Gastrocnemius medialis (tissue), 4 donors: ENCODE results near the gene ANXA2. TPM values are rescaled to one million over a fixed set of nuclear protein-coding genes. Genes with fewer than 3 reads are reported as not detected.

ENCODE experiments used
- ATAC-seq, 2 donors: fragments of 150-250 bp; one replicate each; pipeline ENCODE4 v1.9.1; 2016
- DNase-seq, 2 donors: peaks; one replicate each; pipeline ENCODE4 v3.0.0-alpha.2; 2019
- H3K27ac ChIP-seq, 4 donors: fragments of 200-600 bp; sonication (generic); 1 replicate in 1 of 4; 2 replicates in 3 of 4; pipeline ENCODE4 v1.5.1; 2016 to 2018; ENCODE audit warnings: mild to moderate bottlenecking in 2 of 4, moderate library complexity in 1 of 4
- H3K27me3 ChIP-seq, 3 donors: fragments of 200-600 bp; sonication (generic) in 2 of 3; 1 replicate in 1 of 3; 2 replicates in 2 of 3; pipeline versions ENCODE4 v1.5.1 to v1.6.0; 2016 to 2019; ENCODE audit warnings: mild to moderate bottlenecking in 1 of 3, moderate library complexity in 1 of 3
- H3K36me3 ChIP-seq, 2 donors: fragments of 200-600 bp; sonication (generic) in 1 of 2; one replicate each; pipeline ENCODE4 v1.5.1; 2017 to 2018
- H3K4me1 ChIP-seq, 2 donors: fragments of 200-600 bp; sonication (generic) in 1 of 2; one replicate each; pipeline ENCODE4 v1.5.1; 2016 to 2017; ENCODE audit warnings: mild to moderate bottlenecking in 2 of 2
- H3K4me3 ChIP-seq, 4 donors: fragments of 200-600 bp; sonication (generic) in 3 of 4; 1 replicate in 1 of 4; 2 replicates in 3 of 4; pipeline ENCODE4 v1.5.1; 2016 to 2019; ENCODE audit warnings: mild to moderate bottlenecking in 2 of 4
- H3K9me3 ChIP-seq, 3 donors: fragments of 200-600 bp; sonication (generic) in 2 of 3; 1 replicate in 1 of 3; 2 replicates in 2 of 3; pipeline ENCODE4 v1.5.1; 2016 to 2019
- CTCF ChIP-seq, 5 experiments: fragments of 450-650 bp in 3 of 5; fragments of 200-600 bp in 2 of 5; sonication (generic) in 2 of 5; IDR thresholded peaks in 4 of 5; conservative IDR thresholded peaks in 1 of 5; 1 replicate in 4 of 5; 2 replicates in 1 of 5; pipeline ENCODE4 v1.5.1; 2016 to 2019; ENCODE audit warnings: antibody characterized with exemption in 5 of 5, mild to moderate bottlenecking in 3 of 5, moderate library complexity in 3 of 5
- POLR2A ChIP-seq, 2 donors: fragments of 450-650 bp; IDR thresholded peaks; one replicate each; pipeline ENCODE4 v1.6.1; 2017; ENCODE audit warnings: antibody characterized with exemption in 2 of 2, mild to moderate bottlenecking in 2 of 2, moderate library complexity in 2 of 2
- in situ Hi-C, 4 donors: fragments of 200-750 bp; cut with MboI; loops; one replicate each; pipeline versions ENCODE4 v1.15.0 to v1.8.0; 2017; ENCODE audit warnings: low sequenced_read_pairs in 4 of 4
- intact Hi-C: fragments of 100-400 bp; cut with DNase I; formaldehyde crosslinking; loops from one replicate; pipeline ENCODE4 v1.15.1; 2023; ENCODE audit warnings: low total_unique reads
- total RNA-seq, 4 donors: library from RNA; depleted of rRNA; stranded (reverse); fragments of >200 nt; gene quantifications; one replicate each; pipeline versions ENCODE4 v1.1.0 to v1.2.3, GENCODE V29; 2016

Gene ANXA2
- total RNA-seq, 4 donors from 2014 or later = 266 to 386 (median 323) TPM

- Histone ChIP-seq H3K27ac (peak overlapping the region; percentile 82 to 89 (median 88)), H3K4me3 (no peak overlapping the region), H3K9me3 (no peaks in the 10 kb centered on the region), H3K4me1 (peaks cover 61 to 96% of the 10 kb centered on the region in 2 donors), H3K36me3 (peaks cover 0 to 67% of the 10 kb centered on the region in 2 donors), H3K27me3 (no peaks in the 10 kb centered on the region)
- no peak for TF ChIP-seq POLR2A (IDR thresholded peaks at IDR 0.05)
- TF ChIP-seq CTCF (IDR thresholded peaks at IDR 0.05 in 4 of 5, conservative IDR thresholded peaks at IDR 0.05 in 1 of 5) = no peak
- peak; percentile 87 to 90 for ATAC-seq
- no peak for DNase-seq
- intact Hi-C loops (no loop called here), in situ Hi-C loops (no loop called here)
These were observed 18.1 kb downstream of the ANXA2 start for GRCh38 chr15:60379525-60380274.

- no peaks in the 10 kb centered on the region for H3K27me3 ChIP-seq
- no peak for ATAC-seq
- H3K27ac ChIP-seq = peak overlapping the region; percentile 82 to 89 (median 88)
- no peak for DNase-seq
- peaks cover 61 to 96% of the 10 kb centered on the region in 2 donors for H3K4me1 ChIP-seq
- in situ Hi-C loops = no loop called here
- intact Hi-C loops = no loop called here
- H3K4me3 ChIP-seq = no peak overlapping the region
- TF ChIP-seq CTCF (IDR thresholded peaks at IDR 0.05 in 4 of 5, conservative IDR thresholded peaks at IDR 0.05 in 1 of 5) = no peak
- no peak for TF ChIP-seq POLR2A (IDR thresholded peaks at IDR 0.05)
- H3K9me3 ChIP-seq = no peaks in the 10 kb centered on the region
- peaks cover 0 to 62% of the 10 kb centered on the region in 2 donors for H3K36me3 ChIP-seq
These were observed 18.6 kb downstream of the ANXA2 start for GRCh38 chr15:60379185-60379524.

GRCh38 chr15:60376677-60377095 is 21.1 kb downstream of the ANXA2 start:
- Histone ChIP-seq H3K9me3 (no peaks in the 10 kb centered on the region), H3K4me3 (no peak overlapping the region), H3K36me3 (peaks cover 0 to 41% of the 10 kb centered on the region in 2 donors), H3K27me3 (no peaks in the 10 kb centered on the region), H3K4me1 (peaks cover 84 to 100% of the 10 kb centered on the region in 2 donors), H3K27ac (peak overlapping the region; percentile 82 to 89 (median 88))
- DNase-seq (no peak), ATAC-seq (no peak)
- in situ Hi-C loops = no loop called here
- intact Hi-C loops = no loop called here
- TF ChIP-seq CTCF (IDR thresholded peaks at IDR 0.05 in 4 of 5, conservative IDR thresholded peaks at IDR 0.05 in 1 of 5) (no peak), POLR2A (IDR thresholded peaks at IDR 0.05) (no peak)

- Histone ChIP-seq H3K4me3 (no peak overlapping the region), H3K27me3 (no peaks in the 10 kb centered on the region), H3K4me1 (peaks cover 93 to 100% of the 10 kb centered on the region in 2 donors), H3K27ac (peak overlapping the region; percentile 82 to 89 (median 88)), H3K36me3 (peaks cover 0 to 30% of the 10 kb centered on the region in 2 donors), H3K9me3 (no peaks in the 10 kb centered on the region)
- intact Hi-C loops (loop anchor here (2.0 kb wide), 1 partner anchor 21 kb away; the partner anchor contains the start of gene ANXA2), in situ Hi-C loops (no loop called here)
- no peak for DNase-seq
- TF ChIP-seq POLR2A (IDR thresholded peaks at IDR 0.05) (no peak), CTCF (IDR thresholded peaks at IDR 0.05 in 4 of 5, conservative IDR thresholded peaks at IDR 0.05 in 1 of 5) (no peak)
- no peak for ATAC-seq
These were observed 22.5 kb downstream of the ANXA2 start for GRCh38 chr15:60375306-60375705.
